HepG2 (cell line): ENCODE measurements around the gene EFNA3. TPM values are rescaled to one million over a fixed set of nuclear protein-coding genes. Genes with fewer than 3 reads are reported as not detected.

ENCODE experiments used
- CC2D1A ChIP-seq: sonication (generic); formaldehyde crosslinking; IDR thresholded peaks from 2 replicates; pipeline ENCODE4 v1.8.1; 2023; ENCODE audit warnings: mild to moderate bottlenecking, missing genetic modification reagents
- GATA4 ChIP-seq: sonication (generic); IDR thresholded peaks from 2 replicates; pipeline ENCODE4 v1.6.1; 2016; ENCODE audit warnings: antibody characterized with exemption, low read depth, borderline replicate concordance
- GFI1 ChIP-seq: sonication (generic); formaldehyde crosslinking; IDR thresholded peaks from 2 replicates; pipeline ENCODE4 v1.5.0; 2020; ENCODE audit warnings: missing genetic modification reagents, mild to moderate bottlenecking, borderline replicate concordance
- HOXD1 ChIP-seq: sonication (generic); formaldehyde crosslinking; IDR thresholded peaks from 2 replicates; pipeline ENCODE4 v1.5.0; 2020; ENCODE audit warnings: missing genetic modification reagents
- KDM6A ChIP-seq: IDR thresholded peaks from 2 replicates; pipeline ENCODE4 v1.6.1; 2016; ENCODE audit warnings: low read depth
- NFIB ChIP-seq: sonication (generic); formaldehyde crosslinking; IDR thresholded peaks from 2 replicates; pipeline ENCODE4 v1.9.0; 2021; ENCODE audit warnings: missing genetic modification reagents, mild to moderate bottlenecking, borderline replicate concordance
- RCOR2 ChIP-seq: IDR thresholded peaks from 2 replicates; pipeline ENCODE4 v1.6.1; 2016; ENCODE audit warnings: missing biosample characterization, missing genetic modification reagents
- TBP ChIP-seq: sonication (generic); formaldehyde crosslinking; IDR thresholded peaks from 2 replicates; pipeline ENCODE4 v1.5.0; 2020; ENCODE audit warnings: missing genetic modification reagents
- ZBTB38 ChIP-seq: sonication (generic); formaldehyde crosslinking; IDR thresholded peaks from 2 replicates; pipeline ENCODE4 v1.5.1; 2020; ENCODE audit warnings: mild to moderate bottlenecking, missing genetic modification reagents
- ZNF10 ChIP-seq: sonication (generic); formaldehyde crosslinking; IDR thresholded peaks from 2 replicates; pipeline ENCODE4 v1.4.0; 2020; ENCODE audit warnings: mild to moderate bottlenecking, low read depth, missing genetic modification reagents, borderline replicate concordance
- ZNF101 ChIP-seq: sonication (generic); formaldehyde crosslinking; IDR thresholded peaks from 2 replicates; pipeline ENCODE4 v1.4.0; 2020; ENCODE audit warnings: mild to moderate bottlenecking, low read depth, missing genetic modification reagents, borderline replicate concordance
- ZNF274 ChIP-seq: sonication (generic); formaldehyde crosslinking; IDR thresholded peaks from 2 replicates; pipeline ENCODE4 v1.5.1; 2020; ENCODE audit warnings: mild to moderate bottlenecking, missing genetic modification reagents
- ZNF33B ChIP-seq: sonication (generic); formaldehyde crosslinking; IDR thresholded peaks from 2 replicates; pipeline ENCODE4 v1.5.1; 2020; ENCODE audit warnings: mild to moderate bottlenecking, missing genetic modification reagents
- ZNF510 ChIP-seq: sonication (generic); formaldehyde crosslinking; IDR thresholded peaks from 2 replicates; pipeline ENCODE4 v1.4.0; 2020; ENCODE audit warnings: low read depth, mild to moderate bottlenecking, missing genetic modification reagents
- ZNF782 ChIP-seq: sonication (generic); formaldehyde crosslinking; IDR thresholded peaks from 2 replicates; pipeline ENCODE4 v1.4.0; 2020; ENCODE audit warnings: missing genetic modification reagents, mild to moderate bottlenecking, borderline replicate concordance
- polyA plus RNA-seq, 8 experiments: library from polyadenylated mRNA; depleted of rRNA in 3 of 8; stranded (reverse) in 7 of 8; unstranded in 1 of 8; fragments of >200 nt; fragmentation: Illumina TruSeq in 4 of 8; extraction: Trizol in 4 of 8; gene quantifications; 2 replicates each; pipeline versions ENCODE4 v1.2.1 to v1.2.3, GENCODE V29; 2011 to 2016; ENCODE audit warnings: low read depth in 4 of 8, missing spikeins in 1 of 8, mixed read lengths in 1 of 8; ENCODE audit not compliant: insufficient read depth in 1 of 8
- total RNA-seq, 5 experiments: library from RNA; depleted of rRNA; stranded (reverse); fragments of >200 nt; fragmentation: Illumina TruSeq; extraction: Trizol; gene quantifications; 2 replicates each; pipeline ENCODE4 v1.2.3, GENCODE V29; 2016; ENCODE audit warnings: low read depth in 1 of 5
- TF ChIP-seq, protein P1 (sequence below): sonication (generic); formaldehyde crosslinking; IDR thresholded peaks from 2 replicates; pipeline ENCODE4 v1.8.0; 2022; ENCODE audit warnings: low read depth, missing genetic modification reagents
- TF ChIP-seq, protein P2 (sequence below): sonication (generic); formaldehyde crosslinking; IDR thresholded peaks from 2 replicates; pipeline ENCODE4 v1.9.0; 2021; ENCODE audit warnings: missing genetic modification reagents, borderline replicate concordance
- TF ChIP-seq, protein P3 (sequence below): sonication (generic); formaldehyde crosslinking; IDR thresholded peaks from 2 replicates; pipeline ENCODE4 v1.8.0; 2022; ENCODE audit warnings: mild to moderate bottlenecking, missing genetic modification reagents; ENCODE audit not compliant: insufficient replicate concordance
- TF ChIP-seq, protein P4 (sequence below): sonication (generic); formaldehyde crosslinking; IDR thresholded peaks from 2 replicates; pipeline ENCODE4 v1.4.0; 2020; ENCODE audit warnings: missing genetic modification reagents, low read depth, mild to moderate bottlenecking, borderline replicate concordance
- TF ChIP-seq, protein P5 (sequence below): sonication (generic); formaldehyde crosslinking; IDR thresholded peaks from 2 replicates; pipeline ENCODE4 v1.8.0; 2022; ENCODE audit warnings: mild to moderate bottlenecking, missing genetic modification reagents, moderate library complexity
- TF ChIP-seq, protein P6 (sequence below): sonication (generic); formaldehyde crosslinking; IDR thresholded peaks from 2 replicates; pipeline ENCODE4 v1.4.0; 2020; ENCODE audit warnings: missing genetic modification reagents

Gene EFNA3
- total and polyA plus RNA-seq, 2 of the 13 experiments (the other 11 are each of a cell fraction or from before 2014, with no cell fraction given): 1.0 to 5.7 TPM

DNA sequence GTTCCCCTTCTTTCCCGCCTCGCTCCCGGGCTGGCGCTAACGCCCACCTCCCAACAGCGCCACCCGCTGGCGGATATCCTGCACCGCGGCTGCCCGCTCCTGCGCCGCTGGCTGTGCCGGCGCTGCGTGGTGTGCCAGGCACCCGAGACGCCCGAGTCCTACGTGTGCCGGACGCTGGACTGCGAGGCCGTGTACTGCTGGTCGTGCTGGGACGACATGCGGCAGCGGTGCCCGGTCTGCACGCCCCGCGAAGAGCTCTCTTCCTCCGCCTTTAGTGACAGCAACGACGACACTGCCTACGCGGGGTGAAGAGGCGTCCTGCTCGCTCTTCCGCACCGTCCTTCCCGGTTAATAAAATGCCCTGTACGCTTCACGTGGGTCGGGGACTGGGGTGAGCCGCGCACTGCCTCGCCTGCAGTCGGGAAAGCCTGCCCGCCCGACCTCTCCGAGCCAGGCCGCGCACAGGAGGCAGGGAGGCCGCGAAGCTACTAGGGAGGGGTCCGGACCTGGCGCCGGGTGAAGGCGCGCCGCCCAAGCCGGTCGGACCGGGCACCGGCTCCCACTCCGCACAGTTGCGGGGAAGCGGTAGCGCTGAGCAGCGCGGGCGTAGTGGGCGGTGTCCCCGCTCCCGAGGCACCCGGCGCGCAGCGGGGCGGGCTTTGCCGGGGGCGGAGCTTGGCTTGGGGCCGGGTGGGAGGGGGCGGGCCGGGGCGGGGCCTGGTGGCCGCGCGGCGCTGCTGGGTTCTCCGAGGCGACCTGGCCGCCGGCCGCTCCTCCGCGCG is 27.9 kb upstream of the EFNA3 start, which contains the start of gene ADAM15 (continued):
- TF ChIP-seq ZNF33B (CRISPR knock-in tag): peak; percentile 72; the same call in 1 of the 2 replicates
- no peak; the same call in 1 of the 2 replicates for TF ChIP-seq GFI1
- TF ChIP-seq, protein P1, sequence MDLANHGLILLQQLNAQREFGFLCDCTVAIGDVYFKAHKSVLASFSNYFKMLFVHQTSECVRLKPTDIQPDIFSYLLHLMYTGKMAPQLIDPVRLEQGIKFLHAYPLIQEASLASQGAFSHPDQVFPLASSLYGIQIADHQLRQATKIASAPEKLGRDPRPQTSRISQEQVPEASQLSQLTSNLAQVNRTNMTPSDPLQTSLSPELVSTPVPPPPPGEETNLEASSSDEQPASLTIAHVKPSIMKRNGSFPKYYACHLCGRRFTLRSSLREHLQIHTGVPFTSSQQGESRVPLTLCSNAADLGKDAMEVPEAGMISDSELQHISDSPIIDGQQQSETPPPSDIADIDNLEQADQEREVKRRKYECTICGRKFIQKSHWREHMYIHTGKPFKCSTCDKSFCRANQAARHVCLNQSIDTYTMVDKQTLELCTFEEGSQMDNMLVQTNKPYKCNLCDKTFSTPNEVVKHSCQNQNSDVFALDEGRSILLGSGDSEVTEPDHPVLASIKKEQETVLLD (CRISPR knock-in tag): peak; percentile 19
- TF ChIP-seq, protein P2, sequence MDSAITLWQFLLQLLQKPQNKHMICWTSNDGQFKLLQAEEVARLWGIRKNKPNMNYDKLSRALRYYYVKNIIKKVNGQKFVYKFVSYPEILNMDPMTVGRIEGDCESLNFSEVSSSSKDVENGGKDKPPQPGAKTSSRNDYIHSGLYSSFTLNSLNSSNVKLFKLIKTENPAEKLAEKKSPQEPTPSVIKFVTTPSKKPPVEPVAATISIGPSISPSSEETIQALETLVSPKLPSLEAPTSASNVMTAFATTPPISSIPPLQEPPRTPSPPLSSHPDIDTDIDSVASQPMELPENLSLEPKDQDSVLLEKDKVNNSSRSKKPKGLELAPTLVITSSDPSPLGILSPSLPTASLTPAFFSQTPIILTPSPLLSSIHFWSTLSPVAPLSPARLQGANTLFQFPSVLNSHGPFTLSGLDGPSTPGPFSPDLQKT: no peak
- peak; percentile 96 for TF ChIP-seq ZNF274 (CRISPR knock-in tag)
- no peak for TF ChIP-seq KDM6A
- TF ChIP-seq ZNF782 (CRISPR knock-in tag): peak; percentile 87
- TF ChIP-seq, protein P3, sequence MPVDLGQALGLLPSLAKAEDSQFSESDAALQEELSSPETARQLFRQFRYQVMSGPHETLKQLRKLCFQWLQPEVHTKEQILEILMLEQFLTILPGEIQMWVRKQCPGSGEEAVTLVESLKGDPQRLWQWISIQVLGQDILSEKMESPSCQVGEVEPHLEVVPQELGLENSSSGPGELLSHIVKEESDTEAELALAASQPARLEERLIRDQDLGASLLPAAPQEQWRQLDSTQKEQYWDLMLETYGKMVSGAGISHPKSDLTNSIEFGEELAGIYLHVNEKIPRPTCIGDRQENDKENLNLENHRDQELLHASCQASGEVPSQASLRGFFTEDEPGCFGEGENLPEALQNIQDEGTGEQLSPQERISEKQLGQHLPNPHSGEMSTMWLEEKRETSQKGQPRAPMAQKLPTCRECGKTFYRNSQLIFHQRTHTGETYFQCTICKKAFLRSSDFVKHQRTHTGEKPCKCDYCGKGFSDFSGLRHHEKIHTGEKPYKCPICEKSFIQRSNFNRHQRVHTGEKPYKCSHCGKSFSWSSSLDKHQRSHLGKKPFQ (CRISPR knock-in tag): peak; percentile 92
- TF ChIP-seq, protein P4, sequence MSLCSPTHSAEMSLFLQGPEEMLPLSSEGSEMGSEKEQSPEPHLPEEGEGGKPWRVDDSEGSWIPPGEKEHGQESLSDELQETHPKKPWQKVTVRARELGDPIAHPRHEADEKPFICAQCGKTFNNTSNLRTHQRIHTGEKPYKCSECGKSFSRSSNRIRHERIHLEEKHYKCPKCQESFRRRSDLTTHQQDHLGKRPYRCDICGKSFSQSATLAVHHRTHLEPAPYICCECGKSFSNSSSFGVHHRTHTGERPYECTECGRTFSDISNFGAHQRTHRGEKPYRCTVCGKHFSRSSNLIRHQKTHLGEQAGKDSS: peak; percentile 90
- 0 out of 2 replicates have a peak, but pooled peaks have one; percentile 29 for TF ChIP-seq NFIB (CRISPR knock-in tag)
- no peak for TF ChIP-seq ZNF101
- TF ChIP-seq ZNF510 (CRISPR knock-in tag): no peak
- TF ChIP-seq, protein P5, sequence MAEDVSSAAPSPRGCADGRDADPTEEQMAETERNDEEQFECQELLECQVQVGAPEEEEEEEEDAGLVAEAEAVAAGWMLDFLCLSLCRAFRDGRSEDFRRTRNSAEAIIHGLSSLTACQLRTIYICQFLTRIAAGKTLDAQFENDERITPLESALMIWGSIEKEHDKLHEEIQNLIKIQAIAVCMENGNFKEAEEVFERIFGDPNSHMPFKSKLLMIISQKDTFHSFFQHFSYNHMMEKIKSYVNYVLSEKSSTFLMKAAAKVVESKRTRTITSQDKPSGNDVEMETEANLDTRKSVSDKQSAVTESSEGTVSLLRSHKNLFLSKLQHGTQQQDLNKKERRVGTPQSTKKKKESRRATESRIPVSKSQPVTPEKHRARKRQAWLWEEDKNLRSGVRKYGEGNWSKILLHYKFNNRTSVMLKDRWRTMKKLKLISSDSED (CRISPR knock-in tag): no peak; the same call in 1 of the 2 replicates
- TF ChIP-seq CC2D1A (CRISPR knock-in tag): no peak
- no peak for TF ChIP-seq ZNF10
- TF ChIP-seq ZBTB38 (CRISPR knock-in tag): peak; percentile 55; the same call in 1 of the 2 replicates
- no peak for TF ChIP-seq TBP (CRISPR knock-in tag)
- TF ChIP-seq HOXD1: 0 out of 2 replicates have a peak, but pooled peaks have one; percentile 37
- TF ChIP-seq GATA4: 0 out of 2 replicates have a peak, but pooled peaks have one; percentile 29
- TF ChIP-seq RCOR2 (CRISPR knock-in tag): no peak
- TF ChIP-seq, protein P6, sequence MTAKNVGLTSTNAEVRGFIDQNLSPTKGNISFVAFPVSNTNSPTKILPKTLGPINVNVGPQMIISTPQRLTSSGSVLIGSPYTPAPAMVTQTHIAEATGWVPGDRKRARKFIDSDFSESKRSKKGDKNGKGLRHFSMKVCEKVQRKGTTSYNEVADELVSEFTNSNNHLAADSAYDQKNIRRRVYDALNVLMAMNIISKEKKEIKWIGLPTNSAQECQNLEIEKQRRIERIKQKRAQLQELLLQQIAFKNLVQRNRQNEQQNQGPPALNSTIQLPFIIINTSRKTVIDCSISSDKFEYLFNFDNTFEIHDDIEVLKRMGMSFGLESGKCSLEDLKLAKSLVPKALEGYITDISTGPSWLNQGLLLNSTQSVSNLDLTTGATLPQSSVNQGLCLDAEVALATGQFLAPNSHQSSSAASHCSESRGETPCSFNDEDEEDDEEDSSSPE (CRISPR knock-in tag): peak; percentile 97
